GM12878 (cell line): ENCODE data around the gene SHB. TPM values are rescaled to one million over a fixed set of nuclear protein-coding genes. Genes with fewer than 3 reads are reported as not detected.

Experiments
- ATAC-seq: fragments of 200-7000 bp; cut with Tn5 transposase; 3 replicates; pipeline ENCODE4 v1.9.1; 2020; ENCODE audit warnings: mild to moderate bottlenecking, moderate library complexity
- BruUV-seq: library from RNA; stranded (reverse); fragments of 400-500 nt; replicated peaks from 2 replicates; lab custom pipeline; 2021; lab: Mats Ljungman, UMichigan
- CTCF ChIA-PET: fragments of 300-600 bp; sonication (Branson Sonifier 250); formaldehyde crosslinking; extraction: SDS; loops from one replicate; lab custom pipeline; 2021; ENCODE audit warnings: inconsistent platforms; lab: Yijun Ruan, JAX
- POLR2A ChIA-PET: fragments of 350-600 bp; formaldehyde crosslinking; extraction: SDS; loops from one replicate; lab custom pipeline; 2021; ENCODE audit warnings: inconsistent platforms; lab: Charles Lee
- RAD21 ChIA-PET: fragments of 300-600 bp; sonication (Branson Sonifier 250); formaldehyde crosslinking; loops from one replicate; lab custom pipeline; 2023; ENCODE audit warnings: antibody characterized with exemption; ENCODE audit not compliant: unreplicated experiment; lab: Charles Lee
- SMC1A ChIA-PET: fragments of 300-600 bp; sonication (Branson Sonifier 250); formaldehyde crosslinking; loops from one replicate; lab custom pipeline; 2023; ENCODE audit not compliant: unreplicated experiment, uncharacterized antibody; lab: Charles Lee
- DNase-seq: peaks from one replicate; pipeline ENCODE4 v3.0.0-alpha.2; 2011; ENCODE audit warnings: low read depth, low spot score
- FAIRE-seq: peaks from 3 replicates; lab custom pipeline; 2011; peaks lifted over from hg19 to GRCh38; lab: Jason Lieb, UNC
- H2AFZ ChIP-seq: 2 replicates; pipeline ENCODE4 v1.6.0; 2011; ENCODE audit warnings: low read depth, low read length, control low read depth; ENCODE audit not compliant: control insufficient read depth
- H3K27ac ChIP-seq: 2 replicates; pipeline ENCODE4 v1.5.1; 2011; ENCODE audit warnings: control low read depth; ENCODE audit not compliant: control insufficient read depth, insufficient read depth
- H3K27me3 ChIP-seq, 2 experiments: replicated peaks in 1 of 2; 2 replicates each; pipeline versions ENCODE4 v1.6.0 to v1.6.1; 2011; ENCODE audit warnings: low read length in 1 of 2; ENCODE audit not compliant: control insufficient read depth in 2 of 2, insufficient read depth in 2 of 2
- H3K36me3 ChIP-seq, 2 experiments: 2 replicates each; pipeline ENCODE4 v1.5.1; 2011; ENCODE audit warnings: low read length in 1 of 2; ENCODE audit not compliant: control insufficient read depth in 2 of 2, insufficient read depth in 2 of 2
- H3K4me1 ChIP-seq: 2 replicates; pipeline ENCODE4 v1.6.1; 2011; ENCODE audit warnings: mild to moderate bottlenecking, low read length, moderate library complexity, mixed read lengths; ENCODE audit not compliant: control insufficient read depth, insufficient read depth
- H3K4me2 ChIP-seq: 2 replicates; pipeline ENCODE4 v1.6.0; 2011; ENCODE audit warnings: control low read depth; ENCODE audit not compliant: control insufficient read depth, insufficient read depth
- H3K4me3 ChIP-seq: fragments of 200-600 bp; sonication (generic); 2 replicates; pipeline ENCODE4 v1.5.1; 2016
- H3K79me2 ChIP-seq: 2 replicates; pipeline ENCODE4 v1.6.0; 2011; ENCODE audit warnings: low read length; ENCODE audit not compliant: control insufficient read depth, insufficient read depth
- H3K9ac ChIP-seq: 2 replicates; pipeline ENCODE4 v1.8.0; 2011; ENCODE audit warnings: low read length, control low read depth, mixed read lengths; ENCODE audit not compliant: control insufficient read depth, insufficient read depth
- H3K9me3 ChIP-seq: replicated peaks from 3 replicates; pipeline ENCODE4 v1.5.1; 2011; ENCODE audit warnings: mild to moderate bottlenecking, low read length; ENCODE audit not compliant: control insufficient read depth, insufficient read depth
- H4K20me1 ChIP-seq: 2 replicates; pipeline ENCODE4 v1.6.0; 2011; ENCODE audit not compliant: control insufficient read depth, insufficient read depth
- ASH2L ChIP-seq: fragments of 300-600, 200-600 bp; sonication (generic); IDR thresholded peaks from 2 replicates; pipeline ENCODE4 v1.6.1; 2017; ENCODE audit warnings: low read depth, mild to moderate bottlenecking, borderline replicate concordance
- BMI1 ChIP-seq: fragments of 450-650 bp; IDR thresholded peaks from 2 replicates; pipeline ENCODE4 v1.6.1; 2016; ENCODE audit warnings: mild to moderate bottlenecking, moderate library complexity, borderline replicate concordance
- E4F1 ChIP-seq: fragments of 450-650 bp; IDR thresholded peaks from 2 replicates; pipeline ENCODE4 v1.6.1; 2018; ENCODE audit warnings: borderline replicate concordance, mild to moderate bottlenecking; ENCODE audit not compliant: partially characterized antibody
- EED ChIP-seq: sonication (generic); IDR thresholded peaks from 2 replicates; pipeline ENCODE4 v1.6.1; 2016; ENCODE audit warnings: antibody characterized with exemption, low read depth
- GATAD2B ChIP-seq: fragments of 450-650 bp; conservative IDR thresholded peaks from 2 replicates; pipeline ENCODE4 v1.6.1; 2017; ENCODE audit warnings: low read depth, mild to moderate bottlenecking, moderate library complexity
- MEF2B ChIP-seq: fragments of 450-650 bp; IDR thresholded peaks from 2 replicates; pipeline ENCODE4 v1.6.1; 2018; ENCODE audit warnings: mild to moderate bottlenecking, moderate library complexity; ENCODE audit not compliant: partially characterized antibody, poor library complexity, severe bottlenecking
- MYC ChIP-seq: IDR thresholded peaks from 2 replicates; pipeline ENCODE4 v1.6.1; 2011; ENCODE audit warnings: mild to moderate bottlenecking, low read length, moderate library complexity, inconsistent platforms; ENCODE audit not compliant: insufficient read depth, insufficient replicate concordance, insufficient read length, severe bottlenecking
- NFYA ChIP-seq: IDR thresholded peaks from 2 replicates; pipeline ENCODE4 v1.6.1; 2011; ENCODE audit warnings: low read depth, mild to moderate bottlenecking, low read length, improper control_type of control experiment, borderline replicate concordance
- RELA ChIP-seq: fragments of 450-650 bp; IDR thresholded peaks from 2 replicates; pipeline ENCODE4 v1.8.0; 2014; ENCODE audit warnings: borderline replicate concordance; ENCODE audit not compliant: partially characterized antibody
- SIN3A ChIP-seq: IDR thresholded peaks from 2 replicates; pipeline ENCODE4 v1.6.1; 2012; ENCODE audit warnings: low read depth, low read length, improper control_type of control experiment
- SUPT20H ChIP-seq: IDR thresholded peaks from 2 replicates; pipeline ENCODE4 v1.6.1; 2011; ENCODE audit warnings: low read depth, mild to moderate bottlenecking, low read length, moderate library complexity, borderline replicate concordance; ENCODE audit not compliant: control insufficient read depth
- TCF3 ChIP-seq: IDR thresholded peaks from 2 replicates; pipeline ENCODE4 v1.6.1; 2012; ENCODE audit warnings: low read depth, mild to moderate bottlenecking, low read length, borderline replicate concordance; ENCODE audit not compliant: insufficient read depth
- ZBTB11 ChIP-seq: fragments of 450-650 bp; formaldehyde crosslinking; IDR thresholded peaks from 2 replicates; pipeline ENCODE4 v1.5.0; 2022; ENCODE audit warnings: mild to moderate bottlenecking, missing genetic modification characterization
- ZNF207 ChIP-seq: fragments of 450-650 bp; IDR thresholded peaks from 2 replicates; pipeline ENCODE4 v1.6.1; 2014; ENCODE audit warnings: antibody characterized with exemption, mild to moderate bottlenecking, borderline replicate concordance
- WGBS: methylation state at CpG from one replicate; pipeline ENCODE4 v1.1.6; 2016; ENCODE audit warnings: low lambda C conversion rate; ENCODE audit not compliant: insufficient replicate concordance, insufficient coverage; ENCODE audit errors: missing lambda C conversion rate; 5-methylcytosine and 5-hydroxymethylcytosine counted together
- in situ Hi-C: fragments of 300-500 bp; cut with MboI; formaldehyde crosslinking; loops from 9 replicates; pipeline ENCODE4 v1.14.3; 2018; ENCODE audit warnings: mixed read lengths
- intact Hi-C: fragments of 100-400 bp; cut with micrococcal nuclease; formaldehyde crosslinking; loops from one replicate; pipeline ENCODE4 v1.14.2; 2022; ENCODE audit not compliant: unreplicated experiment
- polyA plus RNA-seq, 11 experiments: library from polyadenylated mRNA; depleted of rRNA in 4 of 11; unstranded in 6 of 11; stranded (reverse) in 5 of 11; fragments of >200 nt; fragmentation: Nextera tagmentation in 4 of 11; fragmentation: Illumina TruSeq in 1 of 11; extraction: Ambion mirVana in 4 of 11; extraction: Trizol in 1 of 11; gene quantifications; 1 replicate in 1 of 11; 2 replicates in 10 of 11; pipeline versions ENCODE4 v1.2.1 to v1.2.3, GENCODE V29; 2011 to 2016; ENCODE audit warnings: inconsistent platforms in 2 of 11, missing spikeins in 2 of 11, low read depth in 1 of 11
- total RNA-seq, 4 experiments: library from RNA; depleted of rRNA in 3 of 4; stranded (reverse); fragments of >200 nt in 3 of 4; fragmentation: Illumina TruSeq in 1 of 4; extraction: Trizol in 1 of 4; gene quantifications; 2 replicates each; pipeline versions ENCODE4 v1.2.1 to v1.2.3, GENCODE V29; 2013 to 2021

SHB gene
- total and polyA plus RNA-seq, 10 of the 15 experiments (the other 5 are each of a cell fraction or from before 2014, with no cell fraction given) = 0.29 to 6.2 (median 1.3) TPM

GRCh38 chr9:37914154-37914551 is 154.9 kb downstream of the SHB start:
- no TSS peak for BruUV-seq
- in situ Hi-C loops (loop anchor here (5.0 to 25.0 kb wide), 3 partner anchors 248 to 773 kb away; no protein-coding TSS in a partner anchor), intact Hi-C loops (no loop called here)
- 12% methylated on average over 8 of the region's 8 CpGs for WGBS
- Histone ChIP-seq H3K4me3 (no peak overlapping the region), H4K20me1 (no peaks in the 10 kb centered on the region), H3K79me2 (no peaks in the 10 kb centered on the region), H3K36me3 (no peaks in the 10 kb centered on the region), H2AFZ (no peak overlapping the region), H3K27me3 (no peaks in the 10 kb centered on the region), H3K4me1 (no peaks in the 10 kb centered on the region; the same call in 1 of the 2 replicates), H3K9ac (no peak overlapping the region), H3K27ac (no peak overlapping the region), H3K9me3 (no peaks in the 10 kb centered on the region; the same call in 2 of the 3 replicates), H3K4me2 (no peak overlapping the region)
- DNase-seq (no peak), ATAC-seq (no peak), FAIRE-seq (no peak)
- POLR2A ChIA-PET = interaction anchor here (0.5 to 1.3 kb wide), 3 partner anchors 94 to 147 kb away, joined by 3 to 8 read pairs (median 6); no protein-coding TSS in a partner anchor
- SMC1A ChIA-PET = interaction anchor here (0.7 to 6.2 kb wide), 33 partner anchors 8 to 519 kb away, joined by 3 to 64 read pairs (median 4); partner anchors contain the start of gene SLC25A51
- RAD21 ChIA-PET = interaction anchor here (0.8 to 5.4 kb wide), 32 partner anchors 8 to 487 kb away, joined by 3 to 51 read pairs (median 4); partner anchors contain the start of genes EXOSC3, POLR1E, SHB and SLC25A51
- CTCF ChIA-PET = interaction anchor here (0.6 to 9.5 kb wide), 43 partner anchors 8 to 523 kb away, joined by 3 to 120 read pairs (median 5); partner anchors contain the start of genes ALDH1B1, SHB and SLC25A51
- TF ChIP-seq EED (no peak), SUPT20H (no peak), ZBTB11 (CRISPR knock-in tag) (no peak), ASH2L (no peak), SIN3A (no peak), GATAD2B (no peak), ZNF207 (no peak), E4F1 (no peak), BMI1 (no peak), RELA (no peak), TCF3 (no peak), NFYA (no peak), MYC (no peak), MEF2B (no peak)
